ENCODE results near the gene EDAR. TPM values are rescaled to one million over a fixed set of nuclear protein-coding genes. Genes with fewer than 3 reads are reported as not detected.

EDAR gene
- total and polyA plus RNA-seq, 4 donors: not detected

DNA sequence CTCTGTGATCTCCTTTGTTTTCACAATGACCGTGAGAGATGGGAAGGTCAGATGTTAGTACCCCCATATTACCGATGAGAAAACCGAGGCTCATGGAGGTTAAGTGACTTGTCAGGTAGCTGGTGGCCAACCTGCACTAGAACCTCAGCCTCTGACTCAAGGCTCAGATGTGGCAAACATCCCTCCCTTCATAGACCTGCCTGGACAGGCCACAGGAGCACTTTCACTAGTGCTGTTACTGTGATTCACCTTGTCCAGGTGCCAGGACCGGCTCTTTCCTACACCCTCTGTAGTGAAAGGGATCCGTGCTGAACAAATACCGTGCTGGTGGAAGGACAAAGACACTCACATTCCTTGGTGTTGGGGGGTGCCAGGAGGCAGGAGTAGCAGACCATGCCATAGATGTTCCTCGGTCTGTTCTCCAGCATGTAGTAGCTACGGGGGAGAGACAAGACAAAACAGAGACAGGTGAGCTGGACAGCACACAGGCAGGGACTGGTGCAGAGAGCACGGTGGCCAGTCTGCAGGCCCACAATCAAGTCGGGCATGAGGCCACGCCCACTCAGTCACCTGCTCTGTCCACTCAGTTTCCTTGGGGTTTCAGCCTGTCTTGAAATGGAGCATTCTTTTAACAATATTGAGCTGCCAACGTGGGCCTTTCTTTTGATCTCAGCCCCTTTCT, 65.9 kb downstream of the EDAR start:
- Histone ChIP-seq H3K27ac (ENCODE audit: low read depth in 1 of 2, low read length in 2 of 2) (no peak overlapping the region), H3K36me3 (ENCODE audit: control insufficient read depth in 1 of 2, insufficient read depth in 2 of 2, low read length in 1 of 2) (no peaks in the 10 kb centered on the region), H3K4me1 (ENCODE audit: control insufficient read depth in 1 of 2, insufficient read depth in 2 of 2, low read length in 2 of 2) (no peaks in the 10 kb centered on the region), H3K27me3 (ENCODE audit: control insufficient read depth in 1 of 2, insufficient read depth in 2 of 2, low read length in 1 of 2) (no peaks in the 10 kb centered on the region), H3K4me3 (ENCODE audit: low read length in 2 of 2) (no peak overlapping the region), H3K9me3 (ENCODE audit: control insufficient read depth, low read length) (no peaks in the 10 kb centered on the region)
- ATAC-seq (ENCODE audit: low FRiP score): no peak
- DNase-seq: peak in 1 of 2 donors; percentile 36
- 89 to 90% methylated on average over 12 of the region's 12 CpGs for WGBS, 2 donors
- intact Hi-C loops (cut with DNase I): no loop called here

DNA sequence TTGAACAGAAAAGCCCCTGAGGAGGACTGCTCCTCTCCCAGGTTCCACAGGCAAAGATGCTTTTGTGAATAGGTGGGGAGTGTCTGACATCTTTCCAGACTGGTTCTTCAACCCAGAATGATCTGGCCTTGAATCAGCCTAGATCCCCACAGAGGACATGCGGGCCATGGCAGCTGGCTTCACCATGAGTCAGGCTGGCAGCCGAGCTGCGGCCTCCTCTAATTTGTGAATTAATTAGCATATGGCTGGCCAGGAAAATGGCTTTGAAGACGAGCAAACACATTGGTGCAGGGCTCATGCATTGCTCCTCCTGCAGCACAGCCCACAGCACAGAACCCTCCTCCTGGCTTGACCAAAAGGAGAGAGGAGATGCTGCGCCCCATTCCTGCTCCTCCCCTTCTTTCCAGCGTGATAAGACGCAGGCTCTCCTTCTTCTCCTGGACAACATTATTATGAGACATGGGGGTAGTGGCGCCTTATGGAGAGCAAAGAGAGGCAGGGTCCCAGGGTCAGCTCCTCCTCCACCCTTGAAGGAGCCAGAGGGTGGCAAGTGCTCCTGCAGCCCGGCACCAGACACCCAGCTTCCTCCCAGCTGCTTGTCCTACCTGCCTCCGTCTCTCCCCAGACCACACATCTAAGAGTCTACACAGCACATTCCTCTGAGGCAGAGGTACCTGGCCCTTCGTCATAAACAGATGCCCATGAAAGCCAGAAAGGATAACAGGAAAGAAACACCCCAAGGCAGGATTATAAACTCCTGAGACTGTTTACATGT, 66.7 kb downstream of the EDAR start:
- DNase-seq: peak in 1 of 2 donors; percentile 19
- Histone ChIP-seq H3K4me3 (ENCODE audit: low read length in 2 of 2) (no peak overlapping the region), H3K4me1 (ENCODE audit: control insufficient read depth in 1 of 2, insufficient read depth in 2 of 2, low read length in 2 of 2) (no peaks in the 10 kb centered on the region), H3K27me3 (ENCODE audit: control insufficient read depth in 1 of 2, insufficient read depth in 2 of 2, low read length in 1 of 2) (no peaks in the 10 kb centered on the region), H3K27ac (ENCODE audit: low read depth in 1 of 2, low read length in 2 of 2) (no peak overlapping the region), H3K9me3 (ENCODE audit: control insufficient read depth, low read length) (no peaks in the 10 kb centered on the region), H3K36me3 (ENCODE audit: control insufficient read depth in 1 of 2, insufficient read depth in 2 of 2, low read length in 1 of 2) (no peaks in the 10 kb centered on the region)
- intact Hi-C loops (cut with DNase I): no loop called here
- WGBS, 2 donors: 88 to 89% methylated on average over 11 of the region's 11 CpGs
- no peak for ATAC-seq (ENCODE audit: low FRiP score)

DNA sequence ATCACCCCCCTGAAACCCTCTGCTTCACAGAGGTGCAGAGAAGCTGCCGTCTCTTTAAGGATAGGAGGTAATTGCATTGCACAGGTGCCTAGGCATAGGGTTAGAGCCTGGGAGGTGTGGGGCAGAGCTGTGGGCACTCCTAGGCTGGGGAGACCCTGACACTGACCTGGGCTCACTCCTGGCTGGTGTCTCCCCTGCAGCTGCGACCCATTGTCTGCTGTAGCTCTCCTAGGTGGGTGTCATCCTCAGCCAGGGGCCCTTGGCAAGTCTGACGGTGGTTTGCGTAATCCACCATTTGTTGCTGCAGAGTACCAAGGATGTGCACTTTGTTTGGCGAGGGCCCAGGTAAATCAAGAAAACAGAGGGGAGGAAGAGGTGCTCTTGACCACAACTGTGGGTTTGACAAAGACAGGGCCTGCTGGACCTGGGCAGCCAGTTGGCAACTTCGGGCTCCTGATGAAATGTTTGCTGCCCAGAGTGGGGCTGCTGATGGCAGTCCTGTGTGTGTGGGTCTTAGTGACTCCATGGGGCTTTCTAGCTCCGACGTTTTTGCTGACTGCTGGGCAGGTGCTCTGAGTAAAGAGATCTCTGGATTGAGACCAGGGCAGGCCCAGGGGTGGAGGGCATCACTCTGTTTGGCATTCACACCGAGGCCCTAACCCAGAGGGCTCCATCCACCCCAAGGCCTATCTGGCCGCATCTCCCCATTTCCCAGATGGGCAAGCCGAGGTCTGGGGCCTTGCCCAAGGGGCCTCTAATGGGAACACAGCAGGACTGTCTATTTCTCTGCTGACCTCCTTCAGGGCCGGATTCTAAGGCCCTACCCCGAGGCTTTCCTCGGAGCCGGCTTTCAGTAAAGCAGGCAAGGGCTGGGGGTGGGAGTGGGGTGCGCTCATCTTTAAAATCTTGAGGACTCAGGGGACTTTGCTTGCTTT, 67.7 kb downstream of the EDAR start:
- no peak overlapping the region for H3K27ac ChIP-seq (ENCODE audit: low read depth in 1 of 2, low read length in 2 of 2)
- no peaks in the 10 kb centered on the region for H3K27me3 ChIP-seq (ENCODE audit: control insufficient read depth in 1 of 2, insufficient read depth in 2 of 2, low read length in 1 of 2)
- WGBS, 2 donors: 88 to 89% methylated on average over 16 of the region's 16 CpGs
- no peaks in the 10 kb centered on the region for H3K9me3 ChIP-seq (ENCODE audit: control insufficient read depth, low read length)
- no peaks in the 10 kb centered on the region for H3K4me1 ChIP-seq (ENCODE audit: control insufficient read depth in 1 of 2, insufficient read depth in 2 of 2, low read length in 2 of 2)
- no peaks in the 10 kb centered on the region for H3K36me3 ChIP-seq (ENCODE audit: control insufficient read depth in 1 of 2, insufficient read depth in 2 of 2, low read length in 1 of 2)
- no peak overlapping the region for H3K4me3 ChIP-seq (ENCODE audit: low read length in 2 of 2)
- DNase-seq (peak in 1 of 2 donors; percentile 63), ATAC-seq (ENCODE audit: low FRiP score) (no peak)
- intact Hi-C loops (cut with DNase I): no loop called here

DNA sequence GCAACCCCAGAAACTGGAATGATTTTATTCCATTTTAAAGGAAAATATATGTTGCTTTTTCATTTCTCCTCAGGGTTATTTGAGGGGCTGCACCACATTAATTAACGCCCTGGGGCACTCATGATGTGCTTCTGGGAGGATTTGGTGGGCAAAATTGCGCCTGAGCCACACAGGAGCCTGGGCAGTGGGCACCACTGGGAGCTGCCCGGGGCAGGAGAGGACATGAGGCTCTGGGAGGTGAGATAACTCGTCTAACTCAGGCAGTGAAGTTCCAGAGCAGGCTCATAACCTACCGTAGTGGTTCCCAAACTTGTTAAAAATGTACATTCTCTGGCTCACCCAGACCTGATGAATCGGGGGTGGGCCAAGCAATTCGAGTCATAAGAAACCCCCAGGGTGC, 68.3 kb downstream of the EDAR start:
- no peaks in the 10 kb centered on the region for H3K36me3 ChIP-seq (ENCODE audit: control insufficient read depth in 1 of 2, insufficient read depth in 2 of 2, low read length in 1 of 2)
- H3K4me1 ChIP-seq (ENCODE audit: control insufficient read depth in 1 of 2, insufficient read depth in 2 of 2, low read length in 2 of 2): no peaks in the 10 kb centered on the region
- ATAC-seq (ENCODE audit: low FRiP score): no peak
- H3K4me3 ChIP-seq (ENCODE audit: low read length in 2 of 2): no peak overlapping the region
- H3K9me3 ChIP-seq (ENCODE audit: control insufficient read depth, low read length): no peaks in the 10 kb centered on the region
- H3K27ac ChIP-seq (ENCODE audit: low read depth in 1 of 2, low read length in 2 of 2): no peak overlapping the region
- no peaks in the 10 kb centered on the region for H3K27me3 ChIP-seq (ENCODE audit: control insufficient read depth in 1 of 2, insufficient read depth in 2 of 2, low read length in 1 of 2)
- intact Hi-C loops (cut with DNase I): no loop called here
- WGBS, 2 donors: 84 to 88% methylated on average over 7 of the region's 7 CpGs
- peak in 1 of 2 donors; percentile 16 for DNase-seq

DNA sequence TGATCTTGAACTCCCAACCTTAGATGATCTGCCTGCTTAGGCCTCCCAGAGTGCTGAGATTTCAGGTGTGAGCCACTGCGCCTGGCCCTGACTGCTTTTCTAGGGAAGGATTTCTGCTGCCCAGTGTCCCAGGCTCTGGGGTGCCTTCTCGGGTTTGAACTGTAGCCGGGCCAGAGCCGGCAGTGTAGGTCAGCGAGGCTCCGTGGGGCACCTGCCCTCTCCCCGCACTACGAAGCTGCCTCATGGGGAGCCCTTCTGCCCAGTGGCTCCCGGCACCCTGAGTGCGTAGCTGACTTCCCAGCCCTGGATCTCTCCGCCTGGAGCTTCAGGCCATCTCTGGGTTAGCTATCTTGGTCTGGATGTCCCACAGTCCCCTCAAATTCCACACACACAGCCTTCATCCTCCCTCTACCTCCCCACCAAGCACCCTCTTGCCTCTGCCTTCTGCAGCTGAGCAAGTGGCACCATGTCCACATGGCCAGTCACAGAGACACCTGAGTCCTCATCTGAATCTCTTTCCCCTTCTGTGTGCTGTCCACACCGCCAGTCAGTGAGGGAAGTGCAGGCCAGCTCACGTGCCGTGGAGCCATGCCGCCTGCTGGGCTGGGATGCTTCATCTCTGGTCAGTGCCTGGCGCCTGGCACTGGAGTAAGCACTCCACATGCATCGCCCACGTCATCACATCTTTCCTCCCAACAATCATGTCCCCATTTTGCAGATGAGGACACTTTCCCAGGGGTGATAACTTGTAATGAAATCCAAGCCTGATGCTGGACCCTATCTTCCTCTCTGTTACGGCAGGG, 69.2 kb downstream of the EDAR start:
- H3K9me3 ChIP-seq (ENCODE audit: control insufficient read depth, low read length): no peaks in the 10 kb centered on the region
- H3K27me3 ChIP-seq (ENCODE audit: control insufficient read depth in 1 of 2, insufficient read depth in 2 of 2, low read length in 1 of 2): no peaks in the 10 kb centered on the region
- no peak overlapping the region for H3K4me3 ChIP-seq (ENCODE audit: low read length in 2 of 2)
- WGBS, 2 donors: 96 to 97% methylated on average over 19 of the region's 19 CpGs
- intact Hi-C loops (cut with DNase I): no loop called here
- H3K27ac ChIP-seq (ENCODE audit: low read depth in 1 of 2, low read length in 2 of 2): no peak overlapping the region
- ATAC-seq (ENCODE audit: low FRiP score): no peak
- no peaks in the 10 kb centered on the region for H3K36me3 ChIP-seq (ENCODE audit: control insufficient read depth in 1 of 2, insufficient read depth in 2 of 2, low read length in 1 of 2)
- no peaks in the 10 kb centered on the region for H3K4me1 ChIP-seq (ENCODE audit: control insufficient read depth in 1 of 2, insufficient read depth in 2 of 2, low read length in 2 of 2)
- DNase-seq: peak in 1 of 2 donors; percentile 57

DNA sequence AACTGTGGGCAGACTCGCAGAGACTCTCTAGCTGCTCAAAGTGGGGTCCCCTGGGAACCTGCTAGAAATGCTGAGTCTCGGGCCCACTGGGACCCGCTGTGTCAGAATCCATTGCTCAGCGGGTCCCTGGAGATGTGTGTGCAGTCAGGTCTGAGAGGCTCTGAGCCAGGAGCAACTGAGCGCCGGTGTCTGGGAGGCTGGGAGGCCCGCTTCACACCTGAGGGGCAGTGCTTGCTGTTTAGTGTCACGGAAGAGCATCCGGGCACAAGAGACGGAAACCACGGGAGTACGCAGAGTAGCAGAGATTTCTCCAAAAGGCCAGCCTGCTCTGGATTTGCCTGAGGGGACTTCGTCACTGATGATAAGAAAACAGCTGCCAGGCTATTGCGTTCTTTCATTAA, 70.1 kb downstream of the EDAR start:
- no peak overlapping the region for H3K27ac ChIP-seq (ENCODE audit: low read depth in 1 of 2, low read length in 2 of 2)
- intact Hi-C loops (cut with DNase I): no loop called here
- H3K27me3 ChIP-seq (ENCODE audit: control insufficient read depth in 1 of 2, insufficient read depth in 2 of 2, low read length in 1 of 2): no peaks in the 10 kb centered on the region
- no peaks in the 10 kb centered on the region for H3K36me3 ChIP-seq (ENCODE audit: control insufficient read depth in 1 of 2, insufficient read depth in 2 of 2, low read length in 1 of 2)
- H3K9me3 ChIP-seq (ENCODE audit: control insufficient read depth, low read length): no peaks in the 10 kb centered on the region
- ATAC-seq (ENCODE audit: low FRiP score): no peak
- H3K4me1 ChIP-seq (ENCODE audit: control insufficient read depth in 1 of 2, insufficient read depth in 2 of 2, low read length in 2 of 2): no peaks in the 10 kb centered on the region
- no peak overlapping the region for H3K4me3 ChIP-seq (ENCODE audit: low read length in 2 of 2)
- 93 to 94% methylated on average over 14 of the region's 14 CpGs for WGBS, 2 donors
- peak in 1 of 2 donors; percentile 56 for DNase-seq

DNA sequence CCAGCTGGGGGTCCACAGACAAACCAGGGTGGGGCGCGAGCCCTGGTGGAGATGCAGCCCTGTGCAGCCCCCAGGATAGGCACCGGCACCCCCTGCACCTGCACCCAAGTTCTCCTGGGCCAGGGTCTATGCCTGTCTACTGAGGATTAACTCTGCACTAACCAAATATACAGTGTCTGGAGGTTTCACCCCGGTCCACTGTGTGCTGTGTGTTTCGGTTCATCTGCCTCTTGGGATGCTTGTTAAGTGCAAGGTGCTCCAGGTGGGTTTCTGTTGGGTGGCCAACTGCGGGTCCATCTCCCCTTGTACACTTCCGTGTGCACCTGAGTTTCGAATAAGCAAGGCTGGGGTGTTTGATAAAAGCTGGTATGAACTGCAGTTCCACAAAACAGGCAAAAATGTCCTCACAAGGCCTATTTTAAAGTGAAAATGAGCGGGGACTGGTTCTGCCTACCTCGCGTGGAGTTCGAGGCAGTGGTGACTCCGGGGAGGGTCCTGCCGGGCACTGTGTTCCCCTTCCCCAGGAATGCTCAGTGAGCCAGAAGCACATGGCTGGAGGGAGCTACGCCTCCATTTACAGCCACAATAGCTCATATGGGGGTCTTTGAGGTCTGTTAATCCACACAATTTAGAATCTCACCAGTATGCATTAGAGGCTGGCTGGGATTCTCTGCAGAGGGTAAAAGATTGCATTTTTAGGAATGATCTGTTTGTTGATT, 70.7 kb downstream of the EDAR start:
- intact Hi-C loops (cut with DNase I): no loop called here
- no peak overlapping the region for H3K27ac ChIP-seq (ENCODE audit: low read depth in 1 of 2, low read length in 2 of 2)
- no peaks in the 10 kb centered on the region for H3K9me3 ChIP-seq (ENCODE audit: control insufficient read depth, low read length)
- no peaks in the 10 kb centered on the region for H3K36me3 ChIP-seq (ENCODE audit: control insufficient read depth in 1 of 2, insufficient read depth in 2 of 2, low read length in 1 of 2)
- DNase-seq: no peak
- 94 to 95% methylated on average over 15 of the region's 15 CpGs for WGBS, 2 donors
- ATAC-seq (ENCODE audit: low FRiP score): no peak
- H3K4me1 ChIP-seq (ENCODE audit: control insufficient read depth in 1 of 2, insufficient read depth in 2 of 2, low read length in 2 of 2): no peaks in the 10 kb centered on the region
- H3K27me3 ChIP-seq (ENCODE audit: control insufficient read depth in 1 of 2, insufficient read depth in 2 of 2, low read length in 1 of 2): no peaks in the 10 kb centered on the region
- H3K4me3 ChIP-seq (ENCODE audit: low read length in 2 of 2): no peak overlapping the region
